ENCODE measurements around the gene SPATA32.

Gene SPATA32

DNA sequence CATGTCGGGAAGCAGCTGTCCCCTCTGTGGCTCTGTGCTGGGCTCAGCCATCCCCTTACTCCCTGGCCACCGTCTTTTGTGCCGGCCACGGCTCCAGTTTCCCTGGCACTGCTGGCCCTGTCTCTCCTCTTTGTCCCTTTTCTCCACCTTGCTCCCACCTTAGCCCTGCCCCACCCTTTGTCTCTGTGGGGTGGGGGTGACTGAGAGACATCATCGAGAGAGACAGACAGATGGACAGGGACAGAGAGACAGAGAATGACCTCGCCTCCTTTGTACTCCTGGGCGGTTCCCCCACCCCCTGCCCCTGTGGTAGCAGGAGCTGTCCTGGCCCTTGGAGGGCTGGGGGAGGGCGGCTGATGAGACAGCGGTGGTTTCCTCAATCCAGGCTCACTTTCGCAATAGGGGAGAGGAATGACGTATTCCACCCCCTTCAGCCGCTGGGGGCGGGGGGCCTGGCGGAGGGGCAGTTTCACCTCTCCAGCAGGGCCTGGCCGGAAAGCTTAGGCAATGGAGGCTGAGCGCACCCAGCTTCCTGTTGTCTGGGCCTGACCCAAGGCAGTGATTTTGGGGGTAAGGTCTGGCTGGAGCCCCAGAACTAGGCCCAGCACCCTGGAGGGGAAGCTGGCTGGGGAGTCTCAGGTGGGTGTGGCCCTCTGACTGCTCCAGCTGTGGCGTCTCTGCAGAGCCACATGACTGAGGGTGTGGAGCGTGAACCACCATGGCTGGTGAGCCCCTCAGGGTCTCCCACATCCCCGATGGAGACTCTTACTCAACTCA is 32.9 kb downstream of the SPATA32 start (continued):
- TF ChIP-seq BCL11A (tag by site-specific recombination; IDR thresholded peaks at IDR 0.05; ENCODE audit: low read depth) (no peak), ZNF501 (tag by site-specific recombination; IDR thresholded peaks at IDR 0.05) (no peak), ZBTB44 (tag by site-specific recombination; IDR thresholded peaks at IDR 0.05) (no peak), ZNF23 (tag by site-specific recombination; IDR thresholded peaks at IDR 0.05; ENCODE audit: borderline replicate concordance) (no peak), ZFP37 (tag by site-specific recombination; IDR thresholded peaks at IDR 0.05) (no peak), TSHZ1 (tag by site-specific recombination; IDR thresholded peaks at IDR 0.05; ENCODE audit: borderline replicate concordance) (no peak), ZNF777 (tag by site-specific recombination; IDR thresholded peaks at IDR 0.05; ENCODE audit: borderline replicate concordance) (no peak), ZNF623 (tag by site-specific recombination; IDR thresholded peaks at IDR 0.05) (no peak), YY1 (tag by site-specific recombination; IDR thresholded peaks at IDR 0.05) (no peak), ZNF24 (tag by site-specific recombination; IDR thresholded peaks at IDR 0.05) (peak; percentile 41; the same call in 1 of the 2 replicates), ZNF16 (tag by site-specific recombination; IDR thresholded peaks at IDR 0.05; ENCODE audit: low read depth) (no peak), ZNF292 (tag by site-specific recombination; IDR thresholded peaks at IDR 0.05; ENCODE audit: borderline replicate concordance, low read depth) (no peak), ZNF133 (tag by site-specific recombination; IDR thresholded peaks at IDR 0.05) (no peak), HOXC10 (CRISPR knock-in tag; IDR thresholded peaks at IDR 0.05) (no peak), SETDB1 (IDR thresholded peaks at IDR 0.05; ENCODE audit: insufficient read length, low read length) (no peak), ZNF211 (tag by site-specific recombination; IDR thresholded peaks at IDR 0.05; ENCODE audit: low read depth) (no peak), ZNF837 (tag by site-specific recombination; IDR thresholded peaks at IDR 0.05) (no peak), ZNF121 (tag by site-specific recombination; IDR thresholded peaks at IDR 0.05) (no peak), SCRT2 (tag by site-specific recombination; IDR thresholded peaks at IDR 0.05) (no peak), ZNF707 (tag by site-specific recombination; IDR thresholded peaks at IDR 0.05) (no peak), ZBTB8A (tag by site-specific recombination; IDR thresholded peaks at IDR 0.05) (peak; percentile 81), ZNF175 (tag by site-specific recombination; IDR thresholded peaks at IDR 0.05) (no peak), ZBTB1 (tag by site-specific recombination; IDR thresholded peaks at IDR 0.05) (no peak), FEZF1 (tag by site-specific recombination; IDR thresholded peaks at IDR 0.05) (no peak), ZBTB26 (tag by site-specific recombination; optimal IDR thresholded peaks at IDR 0.05) (no peak), ZNF585B (tag by site-specific recombination; IDR thresholded peaks at IDR 0.05) (no peak)
- TF ChIP-seq, protein P1, sequence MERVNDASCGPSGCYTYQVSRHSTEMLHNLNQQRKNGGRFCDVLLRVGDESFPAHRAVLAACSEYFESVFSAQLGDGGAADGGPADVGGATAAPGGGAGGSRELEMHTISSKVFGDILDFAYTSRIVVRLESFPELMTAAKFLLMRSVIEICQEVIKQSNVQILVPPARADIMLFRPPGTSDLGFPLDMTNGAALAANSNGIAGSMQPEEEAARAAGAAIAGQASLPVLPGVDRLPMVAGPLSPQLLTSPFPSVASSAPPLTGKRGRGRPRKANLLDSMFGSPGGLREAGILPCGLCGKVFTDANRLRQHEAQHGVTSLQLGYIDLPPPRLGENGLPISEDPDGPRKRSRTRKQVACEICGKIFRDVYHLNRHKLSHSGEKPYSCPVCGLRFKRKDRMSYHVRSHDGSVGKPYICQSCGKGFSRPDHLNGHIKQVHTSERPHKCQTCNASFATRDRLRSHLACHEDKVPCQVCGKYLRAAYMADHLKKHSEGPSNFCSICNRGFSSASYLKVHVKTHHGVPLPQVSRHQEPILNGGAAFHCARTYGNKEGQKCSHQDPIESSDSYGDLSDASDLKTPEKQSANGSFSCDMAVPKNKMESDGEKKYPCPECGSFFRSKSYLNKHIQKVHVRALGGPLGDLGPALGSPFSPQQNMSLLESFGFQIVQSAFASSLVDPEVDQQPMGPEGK (tag by site-specific recombination; IDR thresholded peaks at IDR 0.05) = peak; percentile 97
- TF ChIP-seq, protein P2, sequence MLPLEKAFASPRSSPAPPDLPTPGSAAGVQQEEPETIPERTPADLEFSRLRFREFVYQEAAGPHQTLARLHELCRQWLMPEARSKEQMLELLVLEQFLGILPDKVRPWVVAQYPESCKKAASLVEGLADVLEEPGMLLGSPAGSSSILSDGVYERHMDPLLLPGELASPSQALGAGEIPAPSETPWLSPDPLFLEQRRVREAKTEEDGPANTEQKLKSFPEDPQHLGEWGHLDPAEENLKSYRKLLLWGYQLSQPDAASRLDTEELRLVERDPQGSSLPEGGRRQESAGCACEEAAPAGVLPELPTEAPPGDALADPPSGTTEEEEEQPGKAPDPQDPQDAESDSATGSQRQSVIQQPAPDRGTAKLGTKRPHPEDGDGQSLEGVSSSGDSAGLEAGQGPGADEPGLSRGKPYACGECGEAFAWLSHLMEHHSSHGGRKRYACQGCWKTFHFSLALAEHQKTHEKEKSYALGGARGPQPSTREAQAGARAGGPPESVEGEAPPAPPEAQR (tag by site-specific recombination; IDR thresholded peaks at IDR 0.05) = 0 out of 2 replicates have a peak, but pooled peaks have one; percentile 19
- TF ChIP-seq, protein P3, sequence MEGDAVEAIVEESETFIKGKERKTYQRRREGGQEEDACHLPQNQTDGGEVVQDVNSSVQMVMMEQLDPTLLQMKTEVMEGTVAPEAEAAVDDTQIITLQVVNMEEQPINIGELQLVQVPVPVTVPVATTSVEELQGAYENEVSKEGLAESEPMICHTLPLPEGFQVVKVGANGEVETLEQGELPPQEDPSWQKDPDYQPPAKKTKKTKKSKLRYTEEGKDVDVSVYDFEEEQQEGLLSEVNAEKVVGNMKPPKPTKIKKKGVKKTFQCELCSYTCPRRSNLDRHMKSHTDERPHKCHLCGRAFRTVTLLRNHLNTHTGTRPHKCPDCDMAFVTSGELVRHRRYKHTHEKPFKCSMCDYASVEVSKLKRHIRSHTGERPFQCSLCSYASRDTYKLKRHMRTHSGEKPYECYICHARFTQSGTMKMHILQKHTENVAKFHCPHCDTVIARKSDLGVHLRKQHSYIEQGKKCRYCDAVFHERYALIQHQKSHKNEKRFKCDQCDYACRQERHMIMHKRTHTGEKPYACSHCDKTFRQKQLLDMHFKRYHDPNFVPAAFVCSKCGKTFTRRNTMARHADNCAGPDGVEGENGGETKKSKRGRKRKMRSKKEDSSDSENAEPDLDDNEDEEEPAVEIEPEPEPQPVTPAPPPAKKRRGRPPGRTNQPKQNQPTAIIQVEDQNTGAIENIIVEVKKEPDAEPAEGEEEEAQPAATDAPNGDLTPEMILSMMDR (tag by site-specific recombination; IDR thresholded peaks at IDR 0.05) = no peak

Measured in HEK293 (cell line).